ENCODE results near the gene TSFM.

GRCh38 chr12:57834086-57834876, 51.7 kb downstream of the TSFM start:
- no peak for TF ChIP-seq CTCF (IDR thresholded peaks at IDR 0.05)
- TF ChIP-seq SMAD4 (CRISPR knock-in tag; IDR thresholded peaks at IDR 0.05), result no peak
- TF ChIP-seq TCF7 (CRISPR knock-in tag; IDR thresholded peaks at IDR 0.05; ENCODE audit: low read depth), result no peak
- TF ChIP-seq ZNF425 (CRISPR knock-in tag; conservative IDR thresholded peaks at IDR 0.05), result no peak
- no peak for TF ChIP-seq KAT7 (CRISPR knock-in tag; IDR thresholded peaks at IDR 0.05; ENCODE audit: borderline replicate concordance)
- no peak for TF ChIP-seq ATF3 (CRISPR knock-in tag; conservative IDR thresholded peaks at IDR 0.05)
- TF ChIP-seq E2F5 (CRISPR knock-in tag; IDR thresholded peaks at IDR 0.05), result no peak
- TF ChIP-seq TEAD4 (CRISPR knock-in tag; IDR thresholded peaks at IDR 0.05), result no peak
- TF ChIP-seq ZNF232 (CRISPR knock-in tag; IDR thresholded peaks at IDR 0.05), result no peak
- no peak for TF ChIP-seq AR (CRISPR knock-in tag; IDR thresholded peaks at IDR 0.05)
- TF ChIP-seq ZNF263 (CRISPR knock-in tag; IDR thresholded peaks at IDR 0.05; ENCODE audit: low read depth), result no peak
- no peak for TF ChIP-seq ZNF512 (CRISPR knock-in tag; IDR thresholded peaks at IDR 0.05; ENCODE audit: borderline replicate concordance)
- TF ChIP-seq ZNF121 (CRISPR knock-in tag; IDR thresholded peaks at IDR 0.05), result no peak
